Stimulated activated CD8-positive, alpha-beta memory T cell treated with anti-CD3 and anti-CD28 coated beads, Interleukin-7, amount 100 ng/mL, for 1 hour (primary cell): Measurements from ENCODE around the gene ICAM3.

Experiments used
- DNase-seq, 2 donors: peaks; one replicate each; pipeline ENCODE4 v3.0.0-alpha.2; 2020; ENCODE audit warnings: low read depth in 2 of 2

Gene ICAM3

GRCh38 chr19:10291554-10292205 lies 47.7 kb downstream of the ICAM3 start:
- DNase-seq: no peak

GRCh38 chr19:10290876-10291553 lies 48.4 kb downstream of the ICAM3 start:
- DNase-seq: no peak

GRCh38 chr19:10290357-10290875 lies 49.0 kb downstream of the ICAM3 start:
- no peak for DNase-seq

- DNase-seq: no peak
Observed at GRCh38 chr19:10289836-10290356, 49.5 kb downstream of the ICAM3 start, which contains the start of gene ICAM5. ICAM5 (plus strand) TSS chr19:10289952; CDS start chr19:10290044, 92 bp downstream.

GRCh38 chr19:10289167-10289835 lies 50.1 kb downstream of the ICAM3 start:
- no peak for DNase-seq

DNA sequence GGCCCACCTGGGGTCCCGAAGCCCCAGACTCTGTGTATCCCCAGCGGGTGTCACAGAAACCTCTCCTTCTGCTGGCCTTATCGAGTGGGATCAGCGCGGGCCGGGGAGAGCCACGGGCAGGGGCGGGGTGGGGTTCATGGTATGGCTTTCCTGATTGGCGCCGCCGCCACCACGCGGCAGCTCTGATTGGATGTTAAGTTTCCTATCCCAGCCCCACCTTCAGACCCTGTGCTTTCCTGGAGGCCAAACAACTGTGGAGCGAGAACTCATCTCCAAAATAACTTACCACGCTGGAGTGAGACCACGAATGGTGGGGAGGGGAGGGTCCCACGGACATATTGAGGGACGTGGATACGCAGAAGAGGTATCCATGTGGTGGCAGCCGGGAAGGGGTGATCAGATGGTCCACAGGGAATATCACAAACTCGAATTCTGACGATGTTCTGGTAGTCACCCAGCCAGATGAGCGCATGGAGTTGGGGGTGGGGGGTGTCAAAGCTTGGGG lies 50.7 kb downstream of the ICAM3 start:
- DNase-seq: no peak

GRCh38 chr19:10286803-10287737 lies 52.4 kb downstream of the ICAM3 start, which contains the start of gene ICAM4:
ICAM4 (plus strand) TSS chr19:10286955; CDS start chr19:10287013, 58 bp downstream.
- no peak for DNase-seq

DNA sequence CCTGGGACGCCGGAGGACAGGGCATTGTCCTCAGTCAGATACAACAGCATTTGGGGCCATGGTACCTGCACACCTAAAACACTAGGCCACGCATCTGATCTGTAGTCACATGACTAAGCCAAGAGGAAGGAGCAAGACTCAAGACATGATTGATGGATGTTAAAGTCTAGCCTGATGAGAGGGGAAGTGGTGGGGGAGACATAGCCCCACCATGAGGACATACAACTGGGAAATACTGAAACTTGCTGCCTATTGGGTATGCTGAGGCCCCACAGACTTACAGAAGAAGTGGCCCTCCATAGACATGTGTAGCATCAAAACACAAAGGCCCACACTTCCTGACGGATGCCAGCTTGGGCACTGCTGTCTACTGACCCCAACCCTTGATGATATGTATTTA lies 54.0 kb downstream of the ICAM3 start:
- DNase-seq: no peak

GRCh38 chr19:10284960-10285278 lies 54.5 kb downstream of the ICAM3 start:
- no peak for DNase-seq

DNA sequence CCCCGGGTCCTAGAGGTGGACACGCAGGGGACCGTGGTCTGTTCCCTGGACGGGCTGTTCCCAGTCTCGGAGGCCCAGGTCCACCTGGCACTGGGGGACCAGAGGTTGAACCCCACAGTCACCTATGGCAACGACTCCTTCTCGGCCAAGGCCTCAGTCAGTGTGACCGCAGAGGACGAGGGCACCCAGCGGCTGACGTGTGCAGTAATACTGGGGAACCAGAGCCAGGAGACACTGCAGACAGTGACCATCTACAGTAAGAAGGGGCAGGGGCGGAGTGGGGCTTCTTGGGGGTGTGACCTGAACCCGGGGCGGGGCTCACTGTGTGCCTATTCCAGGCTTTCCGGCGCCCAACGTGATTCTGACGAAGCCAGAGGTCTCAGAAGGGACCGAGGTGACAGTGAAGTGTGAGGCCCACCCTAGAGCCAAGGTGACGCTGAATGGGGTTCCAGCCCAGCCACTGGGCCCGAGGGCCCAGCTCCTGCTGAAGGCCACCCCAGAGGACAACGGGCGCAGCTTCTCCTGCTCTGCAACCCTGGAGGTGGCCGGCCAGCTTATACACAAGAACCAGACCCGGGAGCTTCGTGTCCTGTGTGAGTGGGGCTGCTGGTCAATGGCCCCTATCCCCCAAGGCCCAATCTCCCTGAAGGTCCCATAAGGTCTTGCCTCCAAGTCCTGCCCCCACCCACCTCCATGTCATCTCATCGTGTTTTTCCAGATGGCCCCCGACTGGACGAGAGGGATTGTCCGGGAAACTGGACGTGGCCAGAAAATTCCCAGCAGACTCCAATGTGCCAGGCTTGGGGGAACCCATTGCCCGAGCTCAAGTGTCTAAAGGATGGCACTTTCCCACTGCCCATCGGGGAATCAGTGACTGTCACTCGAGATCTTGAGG lies 55.1 kb downstream of the ICAM3 start:
- DNase-seq: no peak
